T-helper 2 cell treated with Interferon-gamma antibody and Interleukin-4, amounts not matched to agents 5 μg/mL and 100 μg/mL, for 36 hours (primary cell): ENCODE results near the gene SLC16A12.
"Not testable (repeated sequence)": the region's sequence is repeated elsewhere in the genome, so short reads cannot be mapped to it uniquely, and the experiment has no call there.

Experiments
- DNase-seq: peaks from one replicate; pipeline ENCODE4 v3.0.0; 2021; ENCODE audit warnings: low spot score
- H3K27ac Mint-ChIP-seq: one replicate; pipeline ENCODE4 v1.8.0; 2021; ENCODE audit warnings: mild to moderate bottlenecking, mixed read lengths
- H3K27me3 Mint-ChIP-seq: one replicate; pipeline ENCODE4 v1.8.0; 2021; ENCODE audit warnings: low read depth, mixed read lengths
- H3K36me3 Mint-ChIP-seq: one replicate; pipeline ENCODE4 v1.8.0; 2021; ENCODE audit warnings: low read depth, mixed read lengths
- H3K4me1 Mint-ChIP-seq: one replicate; pipeline ENCODE4 v1.8.0; 2021; ENCODE audit warnings: low read depth, mixed read lengths
- H3K4me3 Mint-ChIP-seq: one replicate; pipeline ENCODE4 v1.8.0; 2022; ENCODE audit warnings: mild to moderate bottlenecking, moderate library complexity, mixed read lengths
- H3K9me3 Mint-ChIP-seq: one replicate; pipeline ENCODE4 v1.8.0; 2021; ENCODE audit warnings: mixed read lengths

The SLC16A12 gene

DNA sequence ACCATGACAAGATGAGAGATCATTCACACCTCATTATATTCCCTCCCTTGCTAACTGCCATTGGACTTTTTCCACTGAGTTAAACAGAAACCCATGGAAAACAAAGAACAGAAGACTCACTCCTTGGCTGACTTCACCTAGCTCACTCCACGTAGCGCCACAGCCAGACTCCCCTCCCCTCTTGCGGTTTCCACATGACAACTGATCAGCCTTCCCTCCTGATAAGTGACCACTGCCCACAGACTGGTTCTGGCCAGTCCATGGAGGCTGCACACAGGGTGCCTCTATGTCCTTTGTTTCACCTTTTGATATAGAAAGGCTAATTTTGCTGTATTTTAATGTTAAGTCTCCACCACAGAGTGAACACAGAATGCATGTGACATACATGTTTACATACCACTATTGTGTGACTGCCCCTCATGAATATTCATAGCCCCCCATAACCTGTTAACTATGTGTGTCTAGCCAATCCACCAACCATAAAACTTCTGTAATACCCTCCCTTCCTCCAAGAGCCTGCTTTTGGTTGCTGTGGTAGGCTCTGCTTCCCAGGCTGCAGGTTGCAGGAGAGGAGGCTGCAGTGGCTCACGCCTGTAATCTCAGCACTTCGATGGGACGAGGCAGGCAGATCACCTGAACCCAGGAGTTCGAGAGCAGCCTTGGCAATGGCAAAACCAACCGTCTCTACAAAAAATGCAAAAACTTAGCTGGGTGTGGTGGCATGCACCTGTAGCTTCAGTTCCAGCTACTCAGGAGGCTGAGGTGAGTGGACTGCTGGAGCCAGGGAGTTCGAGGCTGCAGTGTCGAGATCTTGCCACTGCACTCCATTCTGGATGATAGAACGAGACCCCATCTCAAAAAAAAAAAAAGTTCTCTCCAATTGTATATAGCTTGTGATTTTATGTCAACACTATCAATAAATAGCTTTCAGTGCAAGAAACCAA lies 131.0 kb downstream of the SLC16A12 start:
- H3K27ac Mint-ChIP-seq, result no peak overlapping the region
- no peaks in the 10 kb centered on the region for H3K4me1 Mint-ChIP-seq
- peaks cover 4% of the 10 kb centered on the region for H3K36me3 Mint-ChIP-seq
- no peak overlapping the region for H3K4me3 Mint-ChIP-seq
- DNase-seq, result no peak
- H3K27me3 Mint-ChIP-seq, result peaks cover 22% of the 10 kb centered on the region
- H3K9me3 Mint-ChIP-seq, result no peaks in the 10 kb centered on the region

DNA sequence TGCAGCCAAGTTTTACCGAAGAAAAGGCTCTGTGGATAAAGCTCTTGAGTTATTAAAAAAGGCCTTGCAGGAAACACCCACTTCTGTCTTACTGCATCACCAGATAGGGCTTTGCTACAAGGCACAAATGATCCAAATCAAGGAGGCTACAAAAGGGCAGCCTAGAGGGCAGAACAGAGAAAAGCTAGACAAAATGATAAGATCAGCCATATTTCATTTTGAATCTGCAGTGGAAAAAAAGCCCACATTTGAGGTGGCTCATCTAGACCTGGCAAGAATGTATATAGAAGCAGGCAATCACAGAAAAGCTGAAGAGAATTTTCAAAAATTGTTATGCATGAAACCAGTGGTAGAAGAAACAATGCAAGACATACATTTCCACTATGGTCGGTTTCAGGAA lies 132.4 kb downstream of the SLC16A12 start:
- Mint-ChIP-seq H3K27ac (no peak overlapping the region), H3K4me3 (no peak overlapping the region), H3K4me1 (no peaks in the 10 kb centered on the region), H3K36me3 (peaks cover 4% of the 10 kb centered on the region), H3K9me3 (no peaks in the 10 kb centered on the region), H3K27me3 (peaks cover 21% of the 10 kb centered on the region)
- no peak for DNase-seq

DNA sequence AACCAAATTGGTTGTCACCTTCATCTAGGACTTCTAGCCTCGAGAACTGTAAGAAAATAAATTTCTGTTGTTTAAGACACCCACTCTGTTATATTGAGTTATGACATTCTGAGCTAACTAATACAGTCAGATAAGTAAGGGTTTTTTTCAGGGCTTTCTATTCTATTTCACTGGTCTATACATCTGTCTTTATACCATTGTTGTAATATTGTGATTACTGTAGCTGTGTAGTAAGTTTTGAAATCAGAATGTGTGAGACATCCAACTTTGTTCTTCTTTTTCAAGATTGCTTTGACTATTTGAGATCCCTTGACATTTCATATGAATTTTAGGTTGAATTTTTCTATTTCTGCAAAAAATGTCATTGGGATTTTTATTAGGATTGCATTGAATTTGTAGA lies 135.4 kb downstream of the SLC16A12 start:
- H3K27ac Mint-ChIP-seq, result no peak overlapping the region
- H3K4me3 Mint-ChIP-seq, result no peak overlapping the region
- H3K4me1 Mint-ChIP-seq, result no peaks in the 10 kb centered on the region
- H3K36me3 Mint-ChIP-seq, result peaks cover 4% of the 10 kb centered on the region
- no peak for DNase-seq
- no peaks in the 10 kb centered on the region for H3K9me3 Mint-ChIP-seq
- H3K27me3 Mint-ChIP-seq, result peaks cover 17% of the 10 kb centered on the region

DNA sequence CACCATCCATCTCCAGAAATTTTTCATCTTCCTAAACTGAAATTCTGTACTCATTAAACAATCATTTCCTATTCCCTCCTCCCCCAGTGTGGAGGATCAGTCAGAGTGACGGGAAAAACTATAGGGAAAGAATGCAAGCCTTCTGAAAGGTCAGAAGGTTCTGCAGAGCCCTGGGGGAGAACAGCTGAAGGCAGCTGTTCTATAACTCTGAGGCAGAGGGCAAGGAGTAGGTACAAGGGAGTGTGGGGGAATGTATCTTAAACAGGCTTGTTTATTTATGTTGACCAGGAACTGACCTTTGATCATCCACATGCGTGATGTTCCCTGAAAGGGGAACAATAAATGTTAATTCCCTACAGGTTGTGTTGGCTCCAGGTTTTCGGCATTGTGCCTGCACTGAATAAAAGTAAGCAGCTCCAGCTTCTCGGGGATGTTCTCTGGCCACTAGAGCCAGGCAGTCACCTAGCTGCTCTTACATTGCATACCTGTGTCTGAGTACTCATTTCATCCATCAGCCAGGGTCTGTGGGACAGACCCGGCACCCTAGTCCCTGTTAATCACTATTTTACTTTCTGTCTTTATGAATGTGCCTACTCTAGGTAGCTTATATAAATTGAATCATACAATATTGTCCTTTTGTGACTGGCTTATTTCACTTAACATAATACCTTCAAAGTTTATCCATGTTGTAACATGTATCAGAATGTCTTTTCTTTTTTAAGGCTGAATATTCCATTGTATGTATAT lies 137.2 kb downstream of the SLC16A12 start:
- no peaks in the 10 kb centered on the region for H3K36me3 Mint-ChIP-seq
- no peak for DNase-seq
- no peak overlapping the region for H3K27ac Mint-ChIP-seq
- no peaks in the 10 kb centered on the region for H3K9me3 Mint-ChIP-seq
- H3K4me3 Mint-ChIP-seq, result no peak overlapping the region
- peaks cover under 1% of the 10 kb centered on the region for H3K4me1 Mint-ChIP-seq
- H3K27me3 Mint-ChIP-seq, result peaks cover 13% of the 10 kb centered on the region

DNA sequence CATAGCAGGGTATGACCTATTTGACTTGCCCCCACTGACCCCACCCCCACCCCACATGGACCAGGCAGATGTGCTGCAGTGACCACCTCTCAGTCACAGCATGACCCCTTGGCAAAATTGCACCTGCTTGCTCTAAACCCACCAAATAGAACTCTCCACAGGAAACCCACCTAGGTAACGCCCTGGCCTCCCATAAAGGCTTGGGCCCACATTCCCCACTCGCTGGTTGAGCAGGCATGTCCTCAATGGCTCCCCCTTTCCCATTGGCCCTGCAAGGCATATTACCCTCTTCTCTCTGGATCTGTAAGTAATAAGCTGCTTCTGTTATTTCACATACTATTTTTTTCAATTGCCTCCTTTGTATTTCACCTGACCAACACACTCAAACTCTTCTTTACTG lies 140.3 kb downstream of the SLC16A12 start:
- H3K36me3 Mint-ChIP-seq, result no peaks in the 10 kb centered on the region
- no peaks in the 10 kb centered on the region for H3K9me3 Mint-ChIP-seq
- H3K27me3 Mint-ChIP-seq, result peaks cover 12% of the 10 kb centered on the region
- H3K4me1 Mint-ChIP-seq, result peaks cover 9% of the 10 kb centered on the region
- H3K27ac Mint-ChIP-seq, result no peak overlapping the region
- H3K4me3 Mint-ChIP-seq, result no peak overlapping the region
- DNase-seq, result no peak

DNA sequence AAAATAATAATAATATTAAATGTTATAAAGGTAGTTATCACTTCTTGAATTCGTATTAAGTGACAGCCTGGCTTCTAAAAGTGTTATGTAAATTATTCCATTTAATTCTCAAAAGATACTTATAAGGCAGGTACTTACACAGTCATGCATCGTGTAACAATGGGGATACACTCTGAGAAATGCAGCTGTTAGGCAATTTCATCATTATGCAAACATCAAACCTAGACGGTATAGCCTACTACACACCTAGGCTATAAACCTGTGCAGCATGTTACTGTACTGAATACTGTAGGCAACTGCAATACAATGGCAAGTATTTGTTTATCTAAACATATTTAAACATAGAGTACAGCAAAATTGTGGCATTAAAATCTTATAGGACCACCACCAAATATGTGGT lies 141.5 kb downstream of the SLC16A12 start:
- H3K36me3 Mint-ChIP-seq, result no peaks in the 10 kb centered on the region
- no peak overlapping the region for H3K4me3 Mint-ChIP-seq
- H3K4me1 Mint-ChIP-seq, result peaks cover 9% of the 10 kb centered on the region
- H3K27me3 Mint-ChIP-seq, result peaks cover 7% of the 10 kb centered on the region
- no peak overlapping the region for H3K27ac Mint-ChIP-seq
- H3K9me3 Mint-ChIP-seq, result no peaks in the 10 kb centered on the region
- DNase-seq, result no peak

DNA sequence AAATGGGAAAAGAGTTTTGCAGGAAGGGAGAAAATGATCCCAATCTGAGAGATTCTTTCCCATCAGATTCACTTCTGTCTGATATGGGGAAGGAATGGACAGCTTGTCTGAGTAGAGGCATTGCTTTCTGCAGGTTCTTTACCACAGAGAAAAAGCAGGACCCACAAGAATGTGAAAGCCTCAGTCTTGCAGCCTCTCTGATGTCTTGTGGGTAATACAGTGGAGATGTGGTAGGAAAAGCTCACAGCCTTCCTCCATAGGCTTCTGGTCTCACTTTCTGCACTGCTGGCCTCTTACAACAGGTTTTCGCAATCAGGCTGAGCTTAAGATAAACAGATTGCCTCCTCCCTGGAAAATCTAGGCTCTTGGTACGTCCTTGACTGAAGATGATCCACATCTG lies 142.4 kb downstream of the SLC16A12 start:
- peaks cover 9% of the 10 kb centered on the region for H3K4me1 Mint-ChIP-seq
- H3K9me3 Mint-ChIP-seq, result no peaks in the 10 kb centered on the region
- no peaks in the 10 kb centered on the region for H3K36me3 Mint-ChIP-seq
- peaks cover 7% of the 10 kb centered on the region for H3K27me3 Mint-ChIP-seq
- peak overlapping the region; percentile 88 for H3K4me3 Mint-ChIP-seq
- H3K27ac Mint-ChIP-seq, result peak overlapping the region; percentile 88
- no peak for DNase-seq

DNA sequence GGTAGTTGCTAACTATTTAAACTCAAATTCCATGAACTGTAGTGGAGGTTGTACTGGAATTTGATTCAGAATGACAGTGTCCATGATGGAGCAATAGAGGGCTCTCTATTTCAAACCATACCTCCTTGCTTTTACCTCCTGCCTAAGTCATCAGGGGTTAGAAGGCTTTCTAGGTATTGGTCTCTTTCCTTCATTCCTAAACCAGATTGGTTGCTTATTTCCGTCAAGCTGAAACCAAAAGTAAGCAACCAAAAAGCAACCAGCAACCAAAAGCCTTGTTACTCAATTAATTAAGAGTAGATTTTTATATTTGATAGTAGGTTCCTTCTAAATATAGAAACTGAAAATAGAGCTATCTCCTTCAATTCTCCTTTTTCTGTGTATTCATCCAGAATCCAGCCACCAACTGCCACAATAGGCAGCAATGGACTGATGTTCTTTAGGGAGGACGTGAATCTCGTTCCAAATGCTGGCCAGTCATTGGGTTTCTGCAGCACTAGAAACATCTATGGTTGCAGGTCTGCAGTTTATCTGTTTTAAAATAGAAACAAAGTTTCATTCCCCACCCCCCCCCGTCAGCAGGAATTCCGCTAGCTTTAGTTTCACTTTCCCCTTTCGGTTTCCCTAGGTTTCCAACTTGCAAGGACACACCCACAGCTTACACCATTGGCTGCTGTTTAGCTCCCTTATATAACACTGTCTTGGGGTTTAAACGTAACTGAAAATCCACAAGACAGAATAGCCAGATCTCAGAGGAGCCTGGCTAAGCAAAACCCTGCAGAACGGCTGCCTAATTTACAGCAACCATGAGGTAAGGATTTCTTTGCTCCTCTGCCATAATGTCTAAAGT lies 143.3 kb downstream of the SLC16A12 start, which contains the start of gene IFIT1:
Gene IFIT1, plus strand, starts transcription at position 717 of the 850 bp plus-strand sequence. Its CDS starts 90 bp downstream, at position 807.
- peak; percentile 53 for DNase-seq
- Mint-ChIP-seq H3K36me3 (no peaks in the 10 kb centered on the region), H3K4me1 (peaks cover 9% of the 10 kb centered on the region), H3K4me3 (peak within 1 kb of the TSS; percentile 88), H3K27ac (peak within 1 kb of the TSS; percentile 88), H3K9me3 (no peaks in the 10 kb centered on the region), H3K27me3 (peaks cover 5% of the 10 kb centered on the region)

DNA sequence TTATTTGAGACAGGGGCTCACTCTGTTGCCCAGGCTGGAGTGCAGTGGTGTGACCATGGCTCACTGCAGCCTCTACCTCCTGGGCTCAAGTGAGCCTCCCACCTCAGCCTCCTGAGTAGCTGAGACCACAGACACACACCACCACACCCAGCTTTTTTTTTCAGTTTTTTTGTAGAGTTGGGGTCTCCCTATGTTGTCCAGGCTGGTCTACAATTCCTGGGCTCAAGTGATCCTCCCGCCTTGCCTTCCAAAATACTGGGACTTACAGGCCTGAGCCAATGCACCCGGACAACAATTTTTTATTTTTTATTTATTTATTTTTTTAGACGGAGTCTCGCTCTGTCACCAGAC lies 144.2 kb downstream of the SLC16A12 start:
- DNase-seq, H3K27me3 Mint-ChIP-seq, H3K27ac Mint-ChIP-seq, H3K9me3 Mint-ChIP-seq, H3K4me3 Mint-ChIP-seq, H3K36me3 Mint-ChIP-seq, H3K4me1 Mint-ChIP-seq: not testable (repeated sequence)

DNA sequence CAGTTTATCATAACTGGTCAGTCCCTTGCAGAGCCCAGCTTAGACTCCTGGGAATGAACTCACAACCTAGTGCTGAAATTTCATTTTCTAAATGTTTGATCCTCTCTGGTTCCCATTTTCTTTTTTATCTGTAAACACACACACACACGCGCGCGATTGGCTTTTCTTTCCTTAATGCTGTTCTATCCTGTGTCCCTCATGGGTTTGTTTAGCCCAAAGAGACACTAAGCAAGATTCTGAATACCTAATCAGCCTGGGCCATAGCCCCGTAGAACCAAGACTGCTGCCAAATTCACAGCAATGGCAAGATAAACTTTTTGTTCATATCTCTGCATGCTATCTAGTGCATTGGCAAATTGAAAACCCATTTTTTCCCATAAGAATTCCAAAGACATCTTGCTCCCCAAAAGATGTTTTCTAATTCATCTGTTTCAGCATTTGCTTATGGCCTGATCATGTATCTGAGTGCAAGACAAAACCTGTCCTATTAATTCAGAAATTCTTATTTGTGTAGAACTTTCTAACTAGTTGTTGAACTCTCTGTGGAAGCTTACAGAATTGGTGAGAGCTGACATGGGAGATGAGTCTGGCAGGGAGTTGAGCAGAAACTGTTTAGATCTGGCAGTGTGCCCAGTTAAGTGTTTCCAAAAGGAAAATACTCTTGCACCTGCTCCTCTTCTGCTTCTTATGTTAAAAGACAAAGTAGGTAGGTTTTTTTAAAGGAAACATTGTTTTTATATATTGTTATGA lies 144.7 kb downstream of the SLC16A12 start:
- Mint-ChIP-seq H3K4me3 (no peak overlapping the region), H3K9me3 (no peaks in the 10 kb centered on the region)

DNA sequence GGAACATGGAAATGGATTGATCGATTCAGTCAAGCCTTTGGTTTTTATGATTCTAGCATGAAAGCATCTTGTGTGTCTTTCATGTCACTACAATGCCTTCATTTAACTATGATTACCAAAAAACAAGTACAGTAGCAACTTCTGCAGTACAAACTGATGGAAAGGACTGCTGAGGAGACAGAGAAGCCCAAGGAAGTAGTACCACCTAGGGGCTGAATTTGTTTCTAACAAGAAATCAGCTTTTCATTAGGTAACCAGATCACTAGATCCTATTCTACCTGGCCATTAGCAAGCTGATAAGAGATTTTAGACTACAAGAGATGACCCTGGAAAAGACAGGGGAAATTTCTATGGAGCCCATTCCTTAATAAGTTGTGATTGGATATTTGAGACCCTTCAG lies 146.1 kb downstream of the SLC16A12 start:
- Mint-ChIP-seq H3K4me1 (peaks cover 9% of the 10 kb centered on the region), H3K27me3 (peaks cover 20% of the 10 kb centered on the region), H3K27ac (no peak overlapping the region), H3K36me3 (no peaks in the 10 kb centered on the region), H3K9me3 (no peaks in the 10 kb centered on the region), H3K4me3 (no peak overlapping the region)
- DNase-seq, result no peak

More for the DNA sequence above, 144.7 kb downstream of the SLC16A12 start:
- Mint-ChIP-seq H3K27ac (no peak overlapping the region), H3K36me3 (no peaks in the 10 kb centered on the region), H3K4me1 (peaks cover 9% of the 10 kb centered on the region), H3K27me3 (peaks cover 12% of the 10 kb centered on the region)
- DNase-seq, result no peak

DNA sequence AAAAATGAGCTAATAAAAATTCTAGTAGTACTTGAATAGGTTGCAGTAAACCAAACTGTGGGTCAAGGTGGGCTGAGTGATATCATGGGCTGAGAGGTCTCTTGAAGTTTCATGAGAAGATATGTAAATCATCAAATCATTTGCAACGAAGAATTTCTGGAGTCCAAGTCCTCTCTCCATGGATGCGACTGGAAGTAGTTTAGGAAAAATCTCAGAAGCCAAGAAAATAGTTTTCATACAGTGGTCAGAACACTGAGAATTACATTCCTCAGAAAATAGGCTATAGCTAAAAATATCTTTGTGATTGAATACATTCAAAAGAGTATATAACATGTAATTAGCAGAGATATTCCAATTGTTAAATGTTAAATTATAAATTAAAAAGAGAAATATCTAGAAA lies 146.6 kb downstream of the SLC16A12 start:
- Mint-ChIP-seq H3K36me3 (no peaks in the 10 kb centered on the region), H3K4me1 (peaks cover 9% of the 10 kb centered on the region), H3K4me3 (no peak overlapping the region), H3K27ac (no peak overlapping the region), H3K9me3 (no peaks in the 10 kb centered on the region), H3K27me3 (peaks cover 23% of the 10 kb centered on the region)
- no peak for DNase-seq
